KMS-11 (cell line): ENCODE measurements around the gene ODAD4.

Experiments
- H2AFZ ChIP-seq: fragments of 200-600 bp; sonication (generic); 2 replicates; pipeline ENCODE4 v1.6.1; 2016; ENCODE audit warnings: antibody characterized with exemption, mixed run types, low read depth
- H3K27ac ChIP-seq: fragments of 200-600 bp; sonication (generic); 2 replicates; pipeline ENCODE4 v1.6.1; 2016; ENCODE audit warnings: mild to moderate bottlenecking, mixed run types
- H3K27me3 ChIP-seq: fragments of 200-600 bp; sonication (generic); 2 replicates; pipeline ENCODE4 v1.6.1; 2017; ENCODE audit warnings: mild to moderate bottlenecking, low read depth, mixed run types, moderate library complexity; ENCODE audit not compliant: insufficient read depth
- H3K36me3 ChIP-seq: fragments of 200-600 bp; sonication (generic); 2 replicates; pipeline ENCODE4 v1.6.1; 2017; ENCODE audit warnings: mild to moderate bottlenecking, mixed run types; ENCODE audit not compliant: insufficient read depth
- H3K4me1 ChIP-seq: fragments of 200-600 bp; sonication (generic); 2 replicates; pipeline ENCODE4 v1.6.1; 2016; ENCODE audit warnings: mild to moderate bottlenecking, low read depth, mixed run types; ENCODE audit not compliant: poor library complexity, severe bottlenecking
- H3K4me2 ChIP-seq: fragments of 200-600 bp; sonication (generic); 2 replicates; pipeline ENCODE4 v1.7.0; 2016; ENCODE audit warnings: mild to moderate bottlenecking, mixed run types
- H3K4me3 ChIP-seq: fragments of 200-600 bp; sonication (generic); IDR thresholded peaks from 2 replicates; pipeline ENCODE4 v1.6.1; 2017; ENCODE audit warnings: low read depth, low read length, mixed read lengths; ENCODE audit not compliant: insufficient read depth
- H3K79me2 ChIP-seq: fragments of 200-600 bp; sonication (generic); 2 replicates; pipeline ENCODE4 v1.6.1; 2016; ENCODE audit warnings: low read depth, mixed run types; ENCODE audit not compliant: insufficient read depth
- H3K9ac ChIP-seq: fragments of 200-600 bp; sonication (generic); 2 replicates; pipeline ENCODE4 v1.6.1; 2016; ENCODE audit warnings: mild to moderate bottlenecking, mixed run types
- H4K20me1 ChIP-seq: fragments of 200-600 bp; sonication (generic); 2 replicates; pipeline ENCODE4 v1.6.1; 2016; ENCODE audit warnings: mild to moderate bottlenecking, mixed run types; ENCODE audit not compliant: insufficient read depth
- TF ChIP-seq, protein P1 (sequence below): fragments of 200-600 bp; sonication (generic); conservative IDR thresholded peaks from 2 replicates; pipeline ENCODE4 v1.6.1; 2017; ENCODE audit warnings: low read depth, mild to moderate bottlenecking, antibody characterized with exemption, low read length, moderate library complexity, mixed read lengths

The ODAD4 gene

DNA sequence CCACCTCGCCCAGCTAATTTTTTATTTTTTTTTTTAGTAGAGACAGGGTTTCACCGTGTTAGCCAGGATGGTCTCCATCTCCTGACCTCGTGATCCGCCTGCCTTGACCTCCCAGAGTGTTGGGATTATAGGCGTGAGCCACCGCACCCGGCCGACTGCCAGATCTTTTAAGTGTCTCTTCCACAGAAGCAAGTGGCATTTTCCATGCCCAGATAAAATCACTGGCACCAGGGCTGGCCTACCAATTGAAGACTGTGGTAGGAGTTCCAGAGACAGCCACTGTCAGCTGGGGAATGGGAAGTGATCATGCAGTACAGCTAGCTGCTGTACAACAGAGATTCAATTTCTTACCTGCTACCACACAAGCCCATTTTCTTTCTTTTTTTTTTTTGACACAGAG is 54.0 kb downstream of the ODAD4 start:
- Histone ChIP-seq H3K27me3 (no peaks in the 10 kb centered on the region), H3K4me3 (no peak overlapping the region), H3K79me2 (no peaks in the 10 kb centered on the region), H3K9ac (no peak overlapping the region), H3K4me2 (no peak overlapping the region), H3K27ac (no peak overlapping the region), H2AFZ (no peak overlapping the region), H3K4me1 (peaks cover 6% of the 10 kb centered on the region), H3K36me3 (peaks cover 3% of the 10 kb centered on the region; the same call in 1 of the 2 replicates), H4K20me1 (no peaks in the 10 kb centered on the region)
- TF ChIP-seq, protein P1, sequence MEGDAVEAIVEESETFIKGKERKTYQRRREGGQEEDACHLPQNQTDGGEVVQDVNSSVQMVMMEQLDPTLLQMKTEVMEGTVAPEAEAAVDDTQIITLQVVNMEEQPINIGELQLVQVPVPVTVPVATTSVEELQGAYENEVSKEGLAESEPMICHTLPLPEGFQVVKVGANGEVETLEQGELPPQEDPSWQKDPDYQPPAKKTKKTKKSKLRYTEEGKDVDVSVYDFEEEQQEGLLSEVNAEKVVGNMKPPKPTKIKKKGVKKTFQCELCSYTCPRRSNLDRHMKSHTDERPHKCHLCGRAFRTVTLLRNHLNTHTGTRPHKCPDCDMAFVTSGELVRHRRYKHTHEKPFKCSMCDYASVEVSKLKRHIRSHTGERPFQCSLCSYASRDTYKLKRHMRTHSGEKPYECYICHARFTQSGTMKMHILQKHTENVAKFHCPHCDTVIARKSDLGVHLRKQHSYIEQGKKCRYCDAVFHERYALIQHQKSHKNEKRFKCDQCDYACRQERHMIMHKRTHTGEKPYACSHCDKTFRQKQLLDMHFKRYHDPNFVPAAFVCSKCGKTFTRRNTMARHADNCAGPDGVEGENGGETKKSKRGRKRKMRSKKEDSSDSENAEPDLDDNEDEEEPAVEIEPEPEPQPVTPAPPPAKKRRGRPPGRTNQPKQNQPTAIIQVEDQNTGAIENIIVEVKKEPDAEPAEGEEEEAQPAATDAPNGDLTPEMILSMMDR, result no peak

DNA sequence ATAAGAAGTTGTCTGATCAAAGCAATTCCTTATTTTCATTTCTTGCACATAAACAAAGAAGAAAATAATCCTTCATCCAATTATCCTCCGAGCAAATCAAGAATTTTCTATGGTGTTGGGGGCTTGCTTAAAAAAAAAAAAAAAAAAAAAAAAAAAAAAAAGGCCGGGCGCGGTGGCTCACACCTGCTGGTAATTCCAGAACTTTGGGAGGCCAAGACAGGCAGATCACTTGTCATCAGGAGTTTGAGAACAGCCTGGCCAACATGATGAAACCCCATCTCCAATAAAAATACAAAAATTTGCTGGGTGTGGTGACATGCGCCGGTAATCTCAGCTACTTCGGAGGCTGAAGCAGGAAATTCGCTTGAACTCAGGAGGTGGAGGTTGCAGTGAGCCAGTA is 55.5 kb downstream of the ODAD4 start:
- no peaks in the 10 kb centered on the region for H3K79me2 ChIP-seq
- H4K20me1 ChIP-seq, result no peaks in the 10 kb centered on the region
- TF ChIP-seq, protein P1, result no peak
- H3K27me3 ChIP-seq, result no peaks in the 10 kb centered on the region
- H2AFZ ChIP-seq, result no peak overlapping the region
- no peak overlapping the region for H3K4me3 ChIP-seq
- no peak overlapping the region for H3K9ac ChIP-seq
- H3K4me2 ChIP-seq, result no peak overlapping the region
- peaks cover 7% of the 10 kb centered on the region for H3K4me1 ChIP-seq
- H3K27ac ChIP-seq, result no peak overlapping the region
- H3K36me3 ChIP-seq, result peaks cover 10% of the 10 kb centered on the region; the same call in 1 of the 2 replicates

GRCh38 chr17:41986634-41987033 is 56.2 kb downstream of the ODAD4 start:
- H3K36me3 ChIP-seq, result peaks cover 13% of the 10 kb centered on the region; the same call in 1 of the 2 replicates
- H4K20me1 ChIP-seq, result no peaks in the 10 kb centered on the region

GRCh38 chr17:41987642-41988041 is 57.2 kb downstream of the ODAD4 start:
- H3K4me3 ChIP-seq, result no peak overlapping the region
- no peak overlapping the region for H3K9ac ChIP-seq
- H3K36me3 ChIP-seq, result peaks cover 10% of the 10 kb centered on the region; the same call in 1 of the 2 replicates

More at GRCh38 chr17:41986634-41987033, 56.2 kb downstream of the ODAD4 start:
- H3K27ac ChIP-seq, result no peak overlapping the region
- peaks cover 9% of the 10 kb centered on the region for H3K4me1 ChIP-seq
- H3K79me2 ChIP-seq, result no peaks in the 10 kb centered on the region
- H2AFZ ChIP-seq, result no peak overlapping the region
- no peak overlapping the region for H3K9ac ChIP-seq
- no peaks in the 10 kb centered on the region for H3K27me3 ChIP-seq
- H3K4me3 ChIP-seq, result no peak overlapping the region
- TF ChIP-seq, protein P1, result no peak
- no peak overlapping the region for H3K4me2 ChIP-seq

More at GRCh38 chr17:41987642-41988041, 57.2 kb downstream of the ODAD4 start:
- Histone ChIP-seq H3K27me3 (no peaks in the 10 kb centered on the region), H3K27ac (no peak overlapping the region), H2AFZ (no peak overlapping the region), H3K4me1 (peaks cover 9% of the 10 kb centered on the region), H3K79me2 (no peaks in the 10 kb centered on the region), H4K20me1 (no peaks in the 10 kb centered on the region), H3K4me2 (no peak overlapping the region)
- TF ChIP-seq, protein P1, result no peak
